Stomach (tissue), 9 donors: Measurements from ENCODE around the gene TCIRG1. TPM values are rescaled to one million over a fixed set of nuclear protein-coding genes. Genes with fewer than 3 reads are reported as not detected.

Source experiments
- DNase-seq, 2 donors: peaks; one replicate each; pipeline versions ENCODE4 v3.0.0 to v3.0.0-alpha.2; 2013 to 2019
- H3K27ac ChIP-seq, 5 donors: fragments of 200-600 bp in 4 of 5; sonication (generic) in 4 of 5; one replicate each; pipeline ENCODE4 v1.5.1; 2013 to 2019; ENCODE audit warnings: mild to moderate bottlenecking in 1 of 5, moderate library complexity in 1 of 5
- H3K27me3 ChIP-seq, 3 donors: fragments of 200-600 bp; sonication (generic); one replicate each; pipeline ENCODE4 v1.5.1; 2017 to 2019; ENCODE audit warnings: mixed run types in 1 of 3
- H3K36me3 ChIP-seq, 4 donors: fragments of 200-600 bp; sonication (generic); 1 replicate in 3 of 4; 2 replicates in 1 of 4; pipeline ENCODE4 v1.5.1; 2016 to 2019
- H3K4me1 ChIP-seq, 4 donors: fragments of 200-600 bp; sonication (generic); one replicate each; pipeline ENCODE4 v1.5.1; 2016 to 2019
- H3K4me3 ChIP-seq, 4 donors: fragments of 200-600 bp; sonication (generic) in 3 of 4; one replicate each; pipeline ENCODE4 v1.5.1; 2016 to 2019; ENCODE audit warnings: mild to moderate bottlenecking in 1 of 4
- H3K9me3 ChIP-seq, 4 donors: fragments of 200-600 bp; sonication (generic); one replicate each; pipeline ENCODE4 v1.5.1; 2016 to 2019
- EP300 ChIP-seq: sonication (generic); formaldehyde crosslinking; IDR thresholded peaks from one replicate; pipeline ENCODE4 v1.6.1; 2017; ENCODE audit warnings: antibody characterized with exemption
- POLR2A ChIP-seq, 4 donors: fragments of 450-650 bp; IDR thresholded peaks; one replicate each; pipeline ENCODE4 v1.6.1; 2016; ENCODE audit warnings: antibody characterized with exemption in 4 of 4, control low read depth in 2 of 4, mild to moderate bottlenecking in 1 of 4, moderate library complexity in 1 of 4
- POLR2AphosphoS5 ChIP-seq, 3 donors: sonication (generic); formaldehyde crosslinking; IDR thresholded peaks; one replicate each; pipeline ENCODE4 v1.6.1; 2016; ENCODE audit warnings: antibody characterized with exemption in 3 of 3
- whole genome bisulfite sequencing, 5 donors: extraction: QIAGEN DNeasy Blood & Tissue Kit in 3 of 5; methylation state at CpG; one replicate each; pipeline versions ENCODE4 v1.1.5 to v1.1.7; 2013 to 2018; 5-methylcytosine and 5-hydroxymethylcytosine counted together
- intact Hi-C: fragments of 100-400 bp; cut with DNase I; formaldehyde crosslinking; loops from one replicate; pipeline ENCODE4 v1.15.1; 2023; ENCODE audit warnings: low total_unique reads
- polyA plus RNA-seq, 3 donors: library from polyadenylated mRNA; stranded (reverse); fragments of 200-250 nt; gene quantifications; one replicate each; pipeline ENCODE4 v1.2.3, GENCODE V29; 2013
- total RNA-seq, 5 donors: library from RNA; depleted of rRNA; stranded (reverse); fragments of >200 nt; gene quantifications; one replicate each; pipeline versions ENCODE4 v1.1.0 to v1.2.3, GENCODE V29; 2014 to 2016
- TF ChIP-seq, protein P1 (sequence below), 7 experiments: fragments of 450-650 bp in 4 of 7; fragments of 200-600 bp in 3 of 7; sonication (generic) in 3 of 7; IDR thresholded peaks; one replicate each; pipeline ENCODE4 v1.5.1; 2016 to 2019; ENCODE audit warnings: antibody characterized with exemption in 7 of 7, control low read depth in 2 of 7, mild to moderate bottlenecking in 1 of 7
- donor health status: healthy with polysubstance abuse.
- donor health status: Bipolar disorder and iron deficiency.
- donor health status: healthy.

Gene TCIRG1
- total and polyA plus RNA-seq, 8 donors, result 46.3 to 835 (median 192) TPM

DNA sequence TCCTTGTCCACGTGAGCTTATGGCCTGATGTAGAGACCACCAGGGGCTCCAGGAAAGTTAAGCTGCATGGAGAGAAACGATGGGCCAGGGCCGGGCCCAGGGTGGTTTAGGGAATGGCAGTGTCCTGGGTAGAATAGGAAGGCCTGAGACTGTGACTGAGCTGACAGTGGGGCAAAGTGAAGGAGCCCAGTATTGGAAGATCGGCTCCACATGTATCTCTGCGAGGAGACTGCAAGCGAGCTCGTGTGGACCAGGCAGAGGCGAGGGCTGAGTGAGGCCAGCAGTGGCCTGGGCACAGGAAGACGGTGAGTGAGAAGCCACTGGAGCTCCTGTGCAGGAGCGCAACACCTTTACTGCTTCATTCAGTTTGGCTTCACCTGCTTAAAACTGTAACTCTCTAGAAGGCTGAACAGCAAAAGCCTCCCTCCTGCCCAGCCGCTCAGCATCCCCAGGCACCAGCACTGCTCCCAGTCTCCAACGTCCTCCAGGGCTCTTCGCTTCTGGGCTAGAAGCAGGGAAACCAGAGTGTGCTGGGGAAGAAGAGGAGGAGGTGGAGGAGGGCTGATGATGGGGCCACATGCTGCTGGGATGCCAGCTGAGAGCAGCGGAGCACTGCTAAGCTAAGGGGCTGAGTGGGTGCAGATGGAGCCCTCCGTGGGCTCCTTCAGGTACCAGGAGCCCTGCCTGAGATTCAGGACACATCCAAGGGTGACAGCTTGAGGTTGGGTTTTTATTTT lies 13.5 kb downstream of the TCIRG1 start:
- Histone ChIP-seq H3K27me3 (no peaks in the 10 kb centered on the region), H3K27ac (peak overlapping the region in 1 of 5 donors; percentile 17), H3K9me3 (no peaks in the 10 kb centered on the region), H3K4me1 (peaks cover 0 to 11% (median 5%) of the 10 kb centered on the region in 4 donors), H3K4me3 (no peak overlapping the region), H3K36me3 (peaks cover 31 to 88% (median 83%) of the 10 kb centered on the region in 4 donors)
- intact Hi-C loops, result no loop called here
- TF ChIP-seq POLR2AphosphoS5 (IDR thresholded peaks at IDR 0.05), result no peak
- TF ChIP-seq POLR2A (IDR thresholded peaks at IDR 0.05), result no peak
- TF ChIP-seq EP300, result no peak
- TF ChIP-seq, protein P1, sequence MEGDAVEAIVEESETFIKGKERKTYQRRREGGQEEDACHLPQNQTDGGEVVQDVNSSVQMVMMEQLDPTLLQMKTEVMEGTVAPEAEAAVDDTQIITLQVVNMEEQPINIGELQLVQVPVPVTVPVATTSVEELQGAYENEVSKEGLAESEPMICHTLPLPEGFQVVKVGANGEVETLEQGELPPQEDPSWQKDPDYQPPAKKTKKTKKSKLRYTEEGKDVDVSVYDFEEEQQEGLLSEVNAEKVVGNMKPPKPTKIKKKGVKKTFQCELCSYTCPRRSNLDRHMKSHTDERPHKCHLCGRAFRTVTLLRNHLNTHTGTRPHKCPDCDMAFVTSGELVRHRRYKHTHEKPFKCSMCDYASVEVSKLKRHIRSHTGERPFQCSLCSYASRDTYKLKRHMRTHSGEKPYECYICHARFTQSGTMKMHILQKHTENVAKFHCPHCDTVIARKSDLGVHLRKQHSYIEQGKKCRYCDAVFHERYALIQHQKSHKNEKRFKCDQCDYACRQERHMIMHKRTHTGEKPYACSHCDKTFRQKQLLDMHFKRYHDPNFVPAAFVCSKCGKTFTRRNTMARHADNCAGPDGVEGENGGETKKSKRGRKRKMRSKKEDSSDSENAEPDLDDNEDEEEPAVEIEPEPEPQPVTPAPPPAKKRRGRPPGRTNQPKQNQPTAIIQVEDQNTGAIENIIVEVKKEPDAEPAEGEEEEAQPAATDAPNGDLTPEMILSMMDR (IDR thresholded peaks at IDR 0.05), result no peak
- no peak for DNase-seq
- 81 to 91% (median 85%) methylated on average over 15 of the region's 15 CpGs for WGBS, 5 donors

DNA sequence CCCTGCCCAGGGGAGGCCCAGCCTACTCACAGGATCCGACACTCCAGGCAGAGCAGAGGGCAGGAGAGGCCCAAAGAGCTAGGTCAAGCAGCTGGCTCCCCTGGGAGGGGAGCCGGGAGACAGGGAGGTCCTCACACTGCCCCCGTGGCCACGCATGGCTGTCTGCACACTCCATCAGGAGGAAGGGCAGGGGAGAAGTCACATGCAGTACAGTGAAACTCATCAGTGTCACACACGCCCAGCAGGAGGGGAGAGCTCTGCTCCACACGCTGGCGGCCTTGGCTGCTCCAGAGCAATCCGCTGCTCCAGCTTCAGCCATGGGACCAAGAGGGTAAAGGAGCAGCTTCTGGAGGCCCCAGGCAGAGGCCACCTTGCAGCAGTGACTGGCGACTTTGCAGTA lies 14.3 kb downstream of the TCIRG1 start:
- peaks cover 0 to 11% (median 5%) of the 10 kb centered on the region in 4 donors for H3K4me1 ChIP-seq
- no peak for DNase-seq
- H3K27me3 ChIP-seq, result no peaks in the 10 kb centered on the region
- WGBS, 5 donors, result 61 to 82% (median 79%) methylated on average over 6 to 9 of the region's 9 CpGs
- H3K9me3 ChIP-seq, result no peaks in the 10 kb centered on the region
- TF ChIP-seq, protein P1 (IDR thresholded peaks at IDR 0.05), result no peak
- no peak for TF ChIP-seq POLR2A (IDR thresholded peaks at IDR 0.05)
- no peak for TF ChIP-seq EP300
- no peak for TF ChIP-seq POLR2AphosphoS5 (IDR thresholded peaks at IDR 0.05)
- H3K4me3 ChIP-seq, result no peak overlapping the region
- intact Hi-C loops, result no loop called here
- no peak overlapping the region for H3K27ac ChIP-seq
- H3K36me3 ChIP-seq, result peaks cover 34 to 88% (median 83%) of the 10 kb centered on the region in 4 donors

DNA sequence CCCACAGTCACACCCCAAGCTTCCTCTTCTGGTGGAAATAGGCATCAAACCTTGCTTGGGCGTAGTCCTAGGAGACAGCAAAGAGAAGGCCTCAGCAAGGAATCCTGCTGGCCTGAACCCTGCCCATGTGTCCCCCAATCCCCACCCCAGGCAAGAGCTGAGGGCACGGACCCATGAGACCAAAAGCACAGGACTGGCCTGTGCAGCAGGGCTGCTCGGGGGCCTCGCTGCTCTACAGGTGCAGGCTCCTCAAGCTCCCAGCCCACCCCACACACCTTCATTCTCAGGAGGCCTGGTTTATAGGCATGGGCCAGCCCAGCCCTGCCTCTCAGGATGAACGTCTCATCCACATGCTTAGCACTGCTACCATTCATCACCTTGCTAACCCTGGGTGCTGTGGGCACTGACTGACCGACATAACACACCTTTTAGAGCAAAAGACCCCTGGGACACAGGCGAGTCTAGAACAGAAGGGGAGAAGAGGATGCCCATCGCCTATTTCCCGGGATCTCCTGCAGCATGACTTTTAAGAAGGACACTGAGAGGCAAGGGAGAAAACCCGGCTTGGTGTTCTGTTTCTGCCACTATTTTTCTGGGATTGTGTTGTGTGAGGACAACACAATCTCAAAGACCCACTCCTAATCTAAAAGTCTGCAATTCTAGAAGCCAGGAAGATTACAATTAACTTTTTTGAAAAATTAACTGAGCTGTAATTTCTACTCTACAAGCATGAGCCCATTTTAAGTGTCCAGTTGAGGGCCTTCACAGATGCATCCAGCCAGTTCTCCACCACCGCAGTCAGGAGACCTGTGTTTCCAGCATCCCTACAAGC lies 15.4 kb downstream of the TCIRG1 start:
- WGBS, 5 donors, result 87 to 93% (median 90%) methylated on average over 10 to 11 of the region's 11 CpGs
- Histone ChIP-seq H3K27ac (no peak overlapping the region), H3K4me1 (peaks cover 0 to 11% (median 5%) of the 10 kb centered on the region in 4 donors), H3K4me3 (no peak overlapping the region), H3K27me3 (no peaks in the 10 kb centered on the region), H3K9me3 (no peaks in the 10 kb centered on the region), H3K36me3 (peaks cover 32 to 88% (median 83%) of the 10 kb centered on the region in 4 donors)
- no peak for TF ChIP-seq POLR2AphosphoS5 (IDR thresholded peaks at IDR 0.05)
- TF ChIP-seq, protein P1 (IDR thresholded peaks at IDR 0.05), result no peak
- TF ChIP-seq EP300, result no peak
- no peak for TF ChIP-seq POLR2A (IDR thresholded peaks at IDR 0.05)
- no peak for DNase-seq
- intact Hi-C loops, result no loop called here
